ENCODE data around the gene C16orf87. TPM values are rescaled to one million over a fixed set of nuclear protein-coding genes. Genes with fewer than 3 reads are reported as not detected.

Gene C16orf87
- total RNA-seq, 1 experiment from 2014 or later: 10.2 TPM

GRCh38 chr16:46808997-46809396 lies 22.0 kb downstream of the C16orf87 start:
- ATAC-seq (no peak), DNase-seq (ENCODE audit: low read depth, low spot score) (no peak)
- no peaks in the 10 kb centered on the region for H4K20me1 ChIP-seq (ENCODE audit: insufficient read depth)
- no TSS peak for BruUV-seq (replicated peaks)
- no peak overlapping the region for H3K27ac ChIP-seq (ENCODE audit: low read depth, low read length)
- TF ChIP-seq TCF7L2 (IDR thresholded peaks at IDR 0.05; ENCODE audit: borderline replicate concordance, extremely low read depth, insufficient read depth, insufficient read length) (no peak), SP1 (IDR thresholded peaks at IDR 0.05; ENCODE audit: low read depth) (no peak), FOSL1 (IDR thresholded peaks at IDR 0.05; ENCODE audit: low read depth) (no peak), ZFX (IDR thresholded peaks at IDR 0.05) (no peak), CBX3 (IDR thresholded peaks at IDR 0.05; ENCODE audit: low read depth) (no peak), CTCF (IDR thresholded peaks at IDR 0.05 in 2 of 3, conservative IDR thresholded peaks at IDR 0.05 in 1 of 3; ENCODE audit: borderline replicate concordance in 1 of 3, insufficient read depth in 1 of 3, low read depth in 2 of 3, low read length in 2 of 3) (no peak), SRF (IDR thresholded peaks at IDR 0.05; ENCODE audit: low read depth) (no peak), EZH2phosphoT487 (IDR thresholded peaks at IDR 0.05; ENCODE audit: borderline replicate concordance) (no peak), MAX (IDR thresholded peaks at IDR 0.05) (no peak), ZBTB33 (IDR thresholded peaks at IDR 0.05; ENCODE audit: extremely low read depth, insufficient replicate concordance, low read length) (no peak), ATF3 (IDR thresholded peaks at IDR 0.05) (no peak), EGR1 (IDR thresholded peaks at IDR 0.05; ENCODE audit: low read depth) (no peak), REST (IDR thresholded peaks at IDR 0.05; ENCODE audit: low read depth) (no peak), SIN3A (IDR thresholded peaks at IDR 0.05; ENCODE audit: low read depth) (no peak)
- H3K9me2 ChIP-seq (ENCODE audit: insufficient read depth): no peaks in the 10 kb centered on the region
- ChIA-PET POLR2A (interaction anchor here (0.7 kb wide), 1 partner anchor 12 kb away, joined by 3 read pairs; no protein-coding TSS in a partner anchor), RAD21 (ENCODE audit: low non-redundant PET in 1 of 2, low total read pairs in 2 of 2, uncharacterized antibody in 2 of 2, unreplicated experiment in 2 of 2) (no interaction called here), CTCF (no interaction called here)
- no peaks in the 10 kb centered on the region for H3K27me3 ChIP-seq (ENCODE audit: insufficient read depth, low read length)
- H3K4me3 ChIP-seq (replicated peaks in 1 of 2; ENCODE audit: low read depth in 1 of 2, low read length in 2 of 2): no peak overlapping the region
- peaks cover 31% of the 10 kb centered on the region for H3K79me2 ChIP-seq (ENCODE audit: insufficient read depth, low read length)
- no peak overlapping the region for H2AFZ ChIP-seq (ENCODE audit: low read depth, low read length, poor library complexity, severe bottlenecking)
- H3K9me3 ChIP-seq (ENCODE audit: control insufficient read depth in 1 of 2, insufficient read depth in 1 of 2, low read depth in 1 of 2, low read length in 2 of 2): no peaks in the 10 kb centered on the region
- peaks cover 4 to 9% of the 10 kb centered on the region in 2 experiments; a peak in 3 of 4 replicates for H3K4me1 ChIP-seq (ENCODE audit: control insufficient read depth in 1 of 2, insufficient read depth in 2 of 2, low read length in 2 of 2)
- H3K9ac ChIP-seq (ENCODE audit: low read length): no peak overlapping the region
- H3K36me3 ChIP-seq (ENCODE audit: control insufficient read depth in 1 of 2, insufficient read depth in 2 of 2, low read length in 2 of 2): no peaks in the 10 kb centered on the region
- intact Hi-C loops (cut with micrococcal nuclease): loop anchor here (10.0 kb wide), 1 partner anchor 254 kb away; no protein-coding TSS in a partner anchor
- H3K4me2 ChIP-seq (ENCODE audit: low read length): no peak overlapping the region

Data from HCT116 (cell line).